Lower leg skin (tissue), 4 donors: ENCODE results near the gene LRP3. TPM values are rescaled to one million over a fixed set of nuclear protein-coding genes. Genes with fewer than 3 reads are reported as not detected.

ENCODE experiments used
- DNase-seq, 2 donors: peaks; one replicate each; pipeline ENCODE4 v3.0.0-alpha.2; 2019; ENCODE audit warnings: low spot score in 2 of 2
- H3K4me3 ChIP-seq: fragments of 200-600 bp; sonication (generic); 2 replicates; pipeline ENCODE4 v1.5.1; 2017; ENCODE audit warnings: mild to moderate bottlenecking, low read depth; ENCODE audit not compliant: poor library complexity, severe bottlenecking
- POLR2A ChIP-seq, 2 donors: fragments of 450-650 bp; IDR thresholded peaks; one replicate each; pipeline ENCODE4 v1.6.1; 2016 to 2017; ENCODE audit warnings: antibody characterized with exemption in 2 of 2, mild to moderate bottlenecking in 1 of 2, moderate library complexity in 1 of 2
- WGBS, 2 donors: methylation state at CpG; one replicate each; pipeline ENCODE4 v1.1.5; 2018; 5-methylcytosine and 5-hydroxymethylcytosine counted together
- intact Hi-C: fragments of 100-400 bp; cut with DNase I; formaldehyde crosslinking; loops from one replicate; pipeline ENCODE4 v1.15.0; 2023; ENCODE audit warnings: low total_unique reads
- total RNA-seq, 4 donors: library from RNA; depleted of rRNA; stranded (reverse); fragments of >200 nt; gene quantifications; one replicate each; pipeline ENCODE4 v1.1.0, GENCODE V29; 2016
- TF ChIP-seq, protein P1 (sequence below), 3 donors: fragments of 450-650 bp; IDR thresholded peaks; one replicate each; pipeline ENCODE4 v1.5.1; 2016; ENCODE audit warnings: antibody characterized with exemption in 3 of 3, mild to moderate bottlenecking in 3 of 3, moderate library complexity in 2 of 3

LRP3 gene
- total RNA-seq, 4 donors from 2014 or later: 9.4 to 27.4 (median 18.0) TPM

DNA sequence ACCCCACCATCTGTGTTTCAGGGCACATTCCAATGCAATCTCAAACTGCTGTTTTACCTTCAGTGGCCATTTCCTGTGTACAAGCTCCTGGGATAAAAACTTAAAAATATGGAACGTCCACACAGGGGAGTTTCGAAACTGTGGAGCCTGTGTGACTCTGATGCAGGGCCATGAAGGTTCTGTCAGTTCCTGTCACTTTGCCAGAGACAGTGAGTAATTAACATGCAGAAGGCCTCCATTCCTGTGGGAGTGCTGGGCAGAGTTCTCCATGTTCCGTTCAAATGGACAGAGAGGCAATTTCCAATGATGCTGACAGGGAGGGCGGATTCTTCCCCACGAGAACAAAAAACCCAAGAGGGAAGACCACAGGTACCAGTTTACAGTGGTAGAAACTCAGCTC lies 37.8 kb upstream of the LRP3 start:
- 72 to 80% methylated on average over 5 of the region's 5 CpGs for WGBS, 2 donors
- no peak overlapping the region for H3K4me3 ChIP-seq
- intact Hi-C loops: no loop called here
- no peak for TF ChIP-seq POLR2A (IDR thresholded peaks at IDR 0.05)
- TF ChIP-seq, protein P1, sequence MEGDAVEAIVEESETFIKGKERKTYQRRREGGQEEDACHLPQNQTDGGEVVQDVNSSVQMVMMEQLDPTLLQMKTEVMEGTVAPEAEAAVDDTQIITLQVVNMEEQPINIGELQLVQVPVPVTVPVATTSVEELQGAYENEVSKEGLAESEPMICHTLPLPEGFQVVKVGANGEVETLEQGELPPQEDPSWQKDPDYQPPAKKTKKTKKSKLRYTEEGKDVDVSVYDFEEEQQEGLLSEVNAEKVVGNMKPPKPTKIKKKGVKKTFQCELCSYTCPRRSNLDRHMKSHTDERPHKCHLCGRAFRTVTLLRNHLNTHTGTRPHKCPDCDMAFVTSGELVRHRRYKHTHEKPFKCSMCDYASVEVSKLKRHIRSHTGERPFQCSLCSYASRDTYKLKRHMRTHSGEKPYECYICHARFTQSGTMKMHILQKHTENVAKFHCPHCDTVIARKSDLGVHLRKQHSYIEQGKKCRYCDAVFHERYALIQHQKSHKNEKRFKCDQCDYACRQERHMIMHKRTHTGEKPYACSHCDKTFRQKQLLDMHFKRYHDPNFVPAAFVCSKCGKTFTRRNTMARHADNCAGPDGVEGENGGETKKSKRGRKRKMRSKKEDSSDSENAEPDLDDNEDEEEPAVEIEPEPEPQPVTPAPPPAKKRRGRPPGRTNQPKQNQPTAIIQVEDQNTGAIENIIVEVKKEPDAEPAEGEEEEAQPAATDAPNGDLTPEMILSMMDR (IDR thresholded peaks at IDR 0.05): no peak
- no peak for DNase-seq

DNA sequence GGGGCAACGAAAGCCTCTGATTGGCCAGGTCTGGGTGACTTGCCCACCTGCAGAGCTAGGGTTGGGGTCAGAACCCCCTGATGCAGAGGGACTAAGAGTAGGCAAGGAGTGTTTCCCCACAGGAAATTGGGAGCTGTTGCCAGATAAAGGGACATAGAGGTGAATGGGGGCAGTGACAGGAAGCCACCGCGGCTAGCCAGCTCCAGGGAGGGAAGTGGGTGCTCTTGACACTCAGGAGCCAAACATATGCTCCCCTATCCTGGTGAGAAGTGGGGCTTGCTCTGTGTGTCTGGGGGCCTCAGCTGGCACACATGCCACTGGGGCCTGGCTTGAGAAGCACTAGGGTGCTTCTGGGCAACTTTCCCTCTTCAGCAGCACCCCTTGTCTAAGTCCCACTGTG lies 36.2 kb upstream of the LRP3 start:
- TF ChIP-seq POLR2A (IDR thresholded peaks at IDR 0.05): no peak
- TF ChIP-seq, protein P1 (IDR thresholded peaks at IDR 0.05): no peak
- 68 to 77% methylated on average over 3 of the region's 3 CpGs for WGBS, 2 donors
- DNase-seq: no peak
- intact Hi-C loops: no loop called here
- no peak overlapping the region for H3K4me3 ChIP-seq

DNA sequence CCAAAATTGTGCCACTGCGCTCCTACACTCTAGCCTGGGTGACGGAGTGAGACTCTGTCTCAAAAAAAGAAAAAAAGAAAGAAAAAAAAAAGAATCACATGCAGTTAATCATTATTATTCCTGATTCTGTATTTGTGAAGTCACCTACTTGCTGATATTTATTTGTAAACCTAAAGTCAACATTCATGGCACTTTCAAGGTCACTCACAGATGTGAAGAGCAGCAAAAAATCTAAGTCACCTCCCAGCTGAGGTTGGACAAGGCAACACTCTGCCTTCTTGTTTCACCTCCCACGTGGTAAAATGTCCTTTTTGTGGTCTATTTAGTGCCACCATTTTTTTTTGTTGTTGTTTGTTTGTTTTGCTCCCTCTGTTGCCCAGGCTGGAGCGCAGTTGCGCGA lies 35.8 kb upstream of the LRP3 start:
- H3K4me3 ChIP-seq: no peak overlapping the region
- intact Hi-C loops: no loop called here
- TF ChIP-seq POLR2A (IDR thresholded peaks at IDR 0.05): no peak
- TF ChIP-seq, protein P1 (IDR thresholded peaks at IDR 0.05): no peak
- WGBS, 2 donors: 92 to 93% methylated on average over 6 of the region's 6 CpGs
- no peak for DNase-seq

DNA sequence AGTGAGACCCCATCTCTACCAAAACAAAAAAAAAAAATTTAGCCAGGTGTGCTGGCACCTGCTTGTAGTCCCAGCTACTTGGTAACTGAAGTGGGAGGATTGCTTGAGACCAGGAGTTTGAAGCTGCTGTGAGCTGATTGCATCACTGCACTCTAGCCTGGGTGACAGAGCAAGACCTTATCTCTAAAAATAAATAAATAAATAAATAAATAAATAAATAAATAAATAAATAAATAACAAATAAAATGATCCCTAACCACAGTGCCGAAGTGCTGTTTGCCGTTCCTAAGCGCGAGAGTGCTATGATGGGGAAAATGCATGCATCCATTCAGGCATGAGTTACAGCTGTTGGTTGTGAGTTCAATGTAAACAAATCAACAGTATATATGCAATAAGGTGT lies 35.0 kb upstream of the LRP3 start:
- 81 to 98% methylated on average over 4 of the region's 4 CpGs for WGBS, 2 donors

DNA sequence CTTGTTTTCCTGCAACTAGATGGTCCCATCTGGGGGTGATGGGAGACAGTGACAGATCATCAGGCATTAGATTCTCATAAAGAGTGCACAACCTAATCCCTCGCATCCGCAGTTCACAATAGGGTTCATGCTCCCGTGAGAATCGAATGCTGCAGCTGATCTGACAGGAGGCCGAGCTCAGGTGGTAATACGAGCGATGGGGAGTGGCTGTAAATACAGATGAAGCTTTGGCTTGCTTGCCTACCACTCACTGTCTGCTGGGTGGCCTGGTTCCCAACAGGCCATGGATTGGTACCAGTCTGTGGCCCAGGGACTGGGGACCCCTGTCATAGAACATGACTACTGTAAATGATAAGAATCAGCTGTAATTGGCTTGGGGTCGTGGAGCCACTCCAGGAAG lies 34.2 kb upstream of the LRP3 start:
- no peak overlapping the region for H3K4me3 ChIP-seq
- intact Hi-C loops: no loop called here
- TF ChIP-seq, protein P1 (IDR thresholded peaks at IDR 0.05): no peak
- no peak for DNase-seq
- WGBS, 2 donors: 84 to 96% methylated on average over 8 of the region's 8 CpGs

More for the DNA sequence above, 35.0 kb upstream of the LRP3 start:
- intact Hi-C loops: no loop called here
- TF ChIP-seq, protein P1 (IDR thresholded peaks at IDR 0.05): no peak
- no peak for TF ChIP-seq POLR2A (IDR thresholded peaks at IDR 0.05)
- no peak overlapping the region for H3K4me3 ChIP-seq
- DNase-seq: no peak

GRCh38 chr19:33161201-33161600 lies 32.9 kb upstream of the LRP3 start:
- DNase-seq: no peak
- H3K4me3 ChIP-seq: no peak overlapping the region
- intact Hi-C loops: no loop called here
- 57 to 91% methylated on average over 4 of the region's 4 CpGs for WGBS, 2 donors
- TF ChIP-seq, protein P1 (IDR thresholded peaks at IDR 0.05): no peak
- TF ChIP-seq POLR2A (IDR thresholded peaks at IDR 0.05): no peak
